GM21381 (cell line): ENCODE data around the gene NOXA1.
"Not testable (repeated sequence)": the region's sequence is repeated elsewhere in the genome, so short reads cannot be mapped to it uniquely, and the experiment has no call there.

Source experiments
- ATAC-seq: cut with Tn5 transposase; IDR thresholded peaks from one replicate; pipeline ENCODE4 v1.9.1; 2021; ENCODE audit warnings: mild to moderate bottlenecking, moderate library complexity; ENCODE audit not compliant: unreplicated experiment

Gene NOXA1

GRCh38 chr9:137462986-137463930, 40.1 kb downstream of the NOXA1 start:
- no peak for ATAC-seq

GRCh38 chr9:137463931-137464290, 40.7 kb downstream of the NOXA1 start:
- no peak for ATAC-seq

GRCh38 chr9:137464291-137464999, 41.3 kb downstream of the NOXA1 start:
- ATAC-seq, result no peak

- ATAC-seq, result no peak
Observed at GRCh38 chr9:137465000-137465719, 42.0 kb downstream of the NOXA1 start.

GRCh38 chr9:137465720-137466388, 42.7 kb downstream of the NOXA1 start:
- no peak for ATAC-seq

GRCh38 chr9:137466389-137467085, 43.3 kb downstream of the NOXA1 start:
- not testable (repeated sequence) for ATAC-seq

GRCh38 chr9:137467161-137467581, 44.0 kb downstream of the NOXA1 start:
- ATAC-seq, result no peak

GRCh38 chr9:137467896-137468295, 44.7 kb downstream of the NOXA1 start:
- ATAC-seq, result no peak

- no peak for ATAC-seq
Observed at GRCh38 chr9:137470785-137471184, 47.6 kb downstream of the NOXA1 start.

GRCh38 chr9:137474271-137474670, 51.1 kb downstream of the NOXA1 start:
- no peak for ATAC-seq

GRCh38 chr9:137475666-137476065, 52.5 kb downstream of the NOXA1 start:
- ATAC-seq, result no peak

GRCh38 chr9:137476856-137477255, 53.7 kb downstream of the NOXA1 start:
- no peak for ATAC-seq

GRCh38 chr9:137477778-137478612, 54.8 kb downstream of the NOXA1 start:
- no peak for ATAC-seq

GRCh38 chr9:137478613-137478961, 55.4 kb downstream of the NOXA1 start:
- ATAC-seq, result no peak

- no peak for ATAC-seq
Observed at GRCh38 chr9:137478962-137479861, 56.0 kb downstream of the NOXA1 start.

GRCh38 chr9:137479892-137480685, 56.9 kb downstream of the NOXA1 start:
- ATAC-seq, result no peak
